HG03135 (cell line): ENCODE data around the gene HMG20B.
"Not testable (repeated sequence)": the region's sequence is repeated elsewhere in the genome, so short reads cannot be mapped to it uniquely, and the experiment has no call there.

Experiments
- ATAC-seq: cut with Tn5 transposase; IDR thresholded peaks from one replicate; pipeline ENCODE4 v1.9.1; 2021; ENCODE audit warnings: mild to moderate bottlenecking, moderate library complexity; ENCODE audit not compliant: unreplicated experiment

Gene HMG20B

GRCh38 chr19:3554254-3555083 is 18.3 kb upstream of the HMG20B start:
- ATAC-seq, result no peak

DNA sequence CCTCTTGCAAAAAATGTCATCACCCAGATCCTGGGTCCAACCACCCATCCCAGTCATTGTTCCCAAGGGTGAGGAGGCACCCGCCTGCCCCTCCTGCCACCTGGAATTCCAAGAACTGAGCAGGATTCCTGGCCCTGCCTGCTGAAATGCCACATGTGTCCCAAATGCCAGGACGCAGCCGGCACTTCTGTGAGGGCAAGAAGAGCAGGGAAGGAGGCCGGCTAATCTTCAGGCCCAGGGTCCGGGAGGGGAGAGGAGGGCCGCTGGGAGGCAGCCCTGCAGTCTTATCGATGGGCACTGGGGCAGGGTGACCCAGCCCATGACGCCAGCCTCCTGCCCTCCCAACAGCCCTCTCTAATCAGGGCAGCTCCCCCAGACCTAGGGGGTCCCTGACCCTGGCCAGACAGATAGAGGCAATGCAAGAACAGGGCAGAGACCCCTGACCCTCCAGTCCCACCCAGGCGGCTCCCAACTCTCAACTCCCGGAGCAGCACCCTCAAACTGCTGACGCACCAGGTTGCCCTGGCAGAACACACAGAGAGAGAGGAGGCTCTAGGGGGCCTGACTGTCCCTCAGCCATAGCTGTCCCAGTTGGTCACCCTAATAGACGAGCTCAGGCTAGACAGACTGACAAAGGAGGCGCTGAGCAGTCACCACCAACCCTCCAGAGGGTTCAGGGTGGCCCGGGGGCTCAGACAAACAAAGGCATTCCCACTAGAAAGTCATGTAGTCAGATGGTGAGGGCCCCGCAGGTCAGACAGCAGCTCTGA is 16.9 kb upstream of the HMG20B start:
- no peak for ATAC-seq

GRCh38 chr19:3556423-3556977 is 16.2 kb upstream of the HMG20B start:
- ATAC-seq, result no peak

- peak; percentile 34 for ATAC-seq
These were observed 15.7 kb upstream of the HMG20B start for GRCh38 chr19:3556978-3557460.

- peak; percentile 83 for ATAC-seq
These were observed 15.1 kb upstream of the HMG20B start, which contains the start of gene MFSD12 for GRCh38 chr19:3557461-3558248. Gene MFSD12, minus strand, starts transcription at chr19:3557586. Its CDS starts 183 bp downstream, at chr19:3557403.

DNA sequence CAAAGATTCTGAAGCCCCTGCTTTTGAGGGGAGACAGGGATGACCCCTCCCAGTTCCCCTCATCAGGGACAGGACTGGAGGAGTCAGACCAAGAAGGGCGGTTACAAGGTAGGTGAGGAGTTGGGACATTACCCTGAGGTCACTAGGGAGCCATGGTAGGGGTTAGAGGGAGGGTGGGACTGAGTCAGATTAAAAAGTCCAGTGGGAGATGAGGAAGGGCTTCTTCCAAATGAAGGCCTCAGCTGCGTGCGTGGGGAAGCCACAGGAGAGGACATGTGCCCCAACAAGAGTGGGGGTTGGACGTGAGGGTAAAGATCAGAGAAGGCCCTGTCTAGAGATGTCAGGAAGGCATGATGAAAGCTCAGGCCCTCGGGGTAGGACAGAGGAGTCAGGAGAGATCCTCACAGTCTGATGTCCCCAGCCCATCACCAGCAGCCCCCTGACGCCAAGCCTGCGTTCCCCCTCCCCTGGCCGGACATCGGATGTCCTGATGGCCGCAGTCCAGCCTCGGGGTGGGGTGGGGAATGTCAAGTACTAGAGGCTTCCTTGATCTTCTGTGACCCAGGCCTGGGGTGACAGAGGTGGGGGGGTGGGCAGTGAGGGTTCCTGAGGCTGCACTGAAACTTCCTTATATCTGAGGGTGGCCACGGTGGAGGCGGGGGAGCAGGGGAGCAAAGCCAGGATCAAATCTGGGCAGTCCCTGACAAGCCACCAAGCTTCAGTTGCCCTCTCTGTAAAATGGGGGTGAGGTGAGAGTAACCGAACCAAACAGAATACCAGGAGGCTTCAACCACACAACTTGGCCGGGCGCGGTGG is 8.8 kb upstream of the HMG20B start:
- ATAC-seq, result no peak

GRCh38 chr19:3565139-3565538 is 7.6 kb upstream of the HMG20B start:
- no peak for ATAC-seq

DNA sequence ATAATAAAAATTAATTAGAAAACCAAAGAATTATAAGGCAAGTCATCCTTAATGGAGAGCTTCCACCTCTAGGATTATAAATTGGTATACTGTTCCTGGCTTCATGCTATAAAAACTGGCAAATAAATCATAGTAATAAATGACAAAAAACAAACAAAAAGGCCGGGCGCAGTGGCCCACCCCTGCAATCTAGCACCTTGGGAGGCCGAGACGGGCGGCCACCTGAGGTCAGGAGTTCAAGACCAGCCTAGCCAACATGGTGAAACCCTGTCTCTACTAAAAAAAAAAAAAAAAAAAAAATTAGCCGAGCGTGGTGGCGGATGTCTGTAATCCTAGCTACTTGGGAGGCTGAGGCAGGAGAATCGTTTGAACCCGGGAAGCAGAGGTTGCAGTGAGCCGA is 2.7 kb upstream of the HMG20B start:
- not testable (repeated sequence) for ATAC-seq

DNA sequence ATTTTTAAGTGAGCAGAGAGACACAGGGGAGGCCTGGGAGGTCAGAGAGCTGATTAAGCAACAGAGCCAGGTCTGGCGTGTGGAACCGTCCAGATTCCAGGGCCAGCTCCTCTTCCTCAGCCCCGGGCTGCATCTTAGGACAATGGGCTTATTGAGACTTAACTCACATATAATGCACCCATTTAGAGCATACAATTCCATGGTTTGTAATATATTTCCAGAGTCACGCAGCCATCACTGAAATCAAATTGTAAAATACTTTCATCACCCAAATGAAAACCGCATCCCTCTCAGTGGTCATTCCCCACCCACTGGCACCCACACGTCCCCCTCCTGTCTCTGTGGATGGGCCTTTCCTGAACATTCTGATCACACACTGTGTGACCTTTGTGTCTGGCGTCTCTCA is 2.1 kb upstream of the HMG20B start:
- no peak for ATAC-seq

DNA sequence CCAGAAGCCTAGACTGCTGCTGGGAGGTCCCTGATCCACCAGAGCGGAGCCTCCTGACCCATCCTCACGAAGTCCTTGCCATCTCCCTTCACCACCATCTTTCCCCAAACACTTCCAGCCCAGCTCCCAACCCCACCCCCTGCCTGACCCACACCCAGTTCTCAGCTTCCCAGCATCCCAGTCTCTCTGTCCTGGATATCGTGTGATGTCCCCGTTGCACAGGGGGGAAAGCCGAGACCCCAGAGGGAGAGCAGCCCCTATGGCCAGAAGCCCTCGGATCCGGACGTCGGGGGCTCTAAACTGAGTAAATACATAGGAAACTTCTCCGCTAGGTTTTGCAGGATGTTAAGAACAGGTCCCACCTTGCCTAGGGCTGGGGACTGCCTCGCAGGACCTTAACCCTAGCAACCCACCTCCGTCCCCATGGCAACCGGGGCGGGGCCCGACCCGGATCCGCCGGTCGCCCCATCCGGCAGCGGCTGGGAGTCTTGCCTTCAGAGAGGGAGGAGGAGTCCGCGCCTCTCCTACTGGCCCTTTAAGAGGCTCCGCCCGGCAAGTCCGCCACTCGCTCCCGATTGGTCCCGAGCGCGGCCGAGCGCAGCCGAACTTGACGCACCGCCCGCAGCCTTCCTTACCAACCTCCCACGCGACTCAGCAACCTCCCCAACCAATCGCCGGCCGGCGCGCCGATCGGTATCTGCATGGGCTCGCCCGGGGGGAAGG is 451 bp upstream of the HMG20B start:
- peak; percentile 88 for ATAC-seq

DNA sequence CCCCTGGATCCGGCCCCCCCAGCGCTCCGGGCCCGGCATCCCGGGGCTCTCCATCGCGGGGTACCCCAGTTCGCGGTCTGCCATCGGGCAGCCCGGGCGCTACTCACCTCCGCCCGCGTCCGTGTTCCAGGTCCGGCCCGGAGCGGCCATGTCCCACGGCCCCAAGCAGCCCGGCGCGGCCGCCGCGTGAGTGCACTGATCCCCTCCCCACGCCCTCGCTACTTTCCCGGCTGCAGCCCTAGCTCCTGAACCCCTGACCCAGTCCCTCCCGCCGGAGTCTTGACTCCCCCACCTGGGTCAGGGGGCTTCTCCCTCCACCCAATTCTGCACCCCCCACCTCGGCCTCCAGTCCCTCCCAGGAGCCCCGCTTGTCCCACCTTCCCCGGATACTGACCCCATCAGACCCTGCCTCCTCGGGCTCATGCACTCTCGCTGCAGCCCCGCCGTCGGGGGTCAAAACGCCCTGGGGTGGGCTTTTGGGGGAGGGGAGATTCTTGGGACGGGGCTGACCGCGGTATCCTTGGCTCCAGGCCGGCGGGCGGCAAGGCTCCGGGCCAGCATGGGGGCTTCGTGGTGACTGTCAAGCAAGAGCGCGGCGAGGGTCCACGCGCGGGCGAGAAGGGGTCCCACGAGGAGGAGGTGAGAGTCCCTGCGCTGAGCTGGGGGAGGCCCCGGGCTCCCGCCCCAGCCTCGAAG is 566 bp downstream of the HMG20B start:
- peak; percentile 20 for ATAC-seq

GRCh38 chr19:3573858-3574637 is 1.3 kb downstream of the HMG20B start:
- no peak for ATAC-seq

- no peak for ATAC-seq
These were observed 2.6 kb downstream of the HMG20B start for GRCh38 chr19:3575260-3575741.

DNA sequence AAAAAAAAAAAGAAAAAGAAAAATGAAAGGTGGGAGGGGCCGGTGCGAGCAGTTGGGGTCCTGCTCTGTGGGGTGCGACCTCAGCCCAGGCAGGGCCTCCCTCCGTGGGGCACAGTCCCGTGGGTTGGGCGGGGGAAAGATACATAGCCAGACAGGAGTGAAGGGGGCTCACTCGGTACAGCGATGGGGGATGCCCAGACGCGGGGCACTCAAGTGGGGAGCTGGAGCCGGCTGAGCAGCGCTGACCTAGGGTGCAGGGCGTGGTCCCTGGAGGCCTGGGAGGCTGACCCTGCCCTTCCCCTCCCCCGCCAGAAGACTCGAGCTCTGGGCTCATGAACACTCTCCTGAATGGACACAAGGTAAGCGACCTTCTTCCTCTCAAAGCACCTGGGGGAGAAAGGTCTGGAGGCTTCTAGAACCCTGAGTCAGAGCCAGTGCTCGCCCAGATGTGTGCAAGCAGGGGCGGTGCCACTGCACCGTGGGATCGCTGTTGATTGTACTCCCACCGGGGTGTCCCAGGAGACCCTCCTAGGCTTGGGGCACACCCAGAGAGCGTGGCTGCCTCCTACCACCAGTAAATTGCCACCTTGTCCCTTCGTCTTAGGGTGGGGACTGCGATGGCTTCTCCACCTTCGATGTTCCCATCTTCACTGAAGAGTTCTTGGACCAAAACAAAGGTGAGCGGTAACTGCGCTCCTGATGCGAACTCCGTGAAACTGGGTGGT is 3.4 kb downstream of the HMG20B start:
- ATAC-seq, result no peak

GRCh38 chr19:3576696-3577443 is 4.1 kb downstream of the HMG20B start:
- no peak for ATAC-seq

- ATAC-seq, result no peak
These were observed 5.1 kb downstream of the HMG20B start for GRCh38 chr19:3577723-3578344.
